Right cardiac atrium (tissue), 5 donors: ENCODE results near the gene MRPS2. TPM values are rescaled to one million over a fixed set of nuclear protein-coding genes. Genes with fewer than 3 reads are reported as not detected.

Experiments used
- polyA plus RNA-seq: library from polyadenylated mRNA; stranded (reverse); fragments of 200-250 nt; gene quantifications from one replicate; pipeline ENCODE4 v1.2.3, GENCODE V29; 2013
- total RNA-seq, 4 donors: library from RNA; stranded (reverse); fragmentation: NEBNext Ultra II Directional; extraction: Animal tissue kit (Norgen Biotek cat#: 25700); gene quantifications; one replicate each; pipeline ENCODE4 v1.2.1, GENCODE V29; 2021
- donor health status: healthy with polysubstance abuse.
- donor health status: DM: no; HTN: yes; CAD: no.
- donor health status: DM: no; HTN: no; CAD: no.
- donor health status: DM: no; HTN: yes; CAD: no; lungs with severe emphysema.
- donor health status: DM: yes; HTN: yes; CAD: no.

The MRPS2 gene
- total and polyA plus RNA-seq, 5 donors = 27.1 to 48.9 (median 38.1) TPM

Other genes starting within 250 kb of the MRPS2 start
- 10 to 100 TPM; 15.7 to 23.8 (median 20.0) TPM for gene PPP1R26, start 20.9 kb upstream of the MRPS2 start, total RNA-seq
- gene PPP1R26, start 20.9 kb upstream of the MRPS2 start, polyA plus RNA-seq = 14.5 TPM
- gene LCN1, start 20.8 kb downstream of the MRPS2 start, total RNA-seq = 1 to 10 TPM in 1 of 4 donors, under 1 TPM in 1, not detected in 2; 0.42 to 4.0 TPM
- not detected for gene LCN1, start 20.8 kb downstream of the MRPS2 start, polyA plus RNA-seq
- gene OBP2A, start 45.4 kb downstream of the MRPS2 start, total RNA-seq = not detected
- not detected for gene OBP2A, start 45.4 kb downstream of the MRPS2 start, polyA plus RNA-seq
- gene PAEP, start 61.1 kb downstream of the MRPS2 start, total RNA-seq = not detected
- gene PAEP, start 61.1 kb downstream of the MRPS2 start, polyA plus RNA-seq = not detected
- gene GLT6D1, start 138.9 kb downstream of the MRPS2 start, total RNA-seq = not detected
- not detected for gene GLT6D1, start 138.9 kb downstream of the MRPS2 start, polyA plus RNA-seq
- not detected for gene LCN9, start 162.6 kb downstream of the MRPS2 start, total RNA-seq
- not detected for gene LCN9, start 162.6 kb downstream of the MRPS2 start, polyA plus RNA-seq
- gene SOHLH1, start 198.8 kb downstream of the MRPS2 start, total RNA-seq = not detected
- not detected for gene SOHLH1, start 198.8 kb downstream of the MRPS2 start, polyA plus RNA-seq
- gene KCNT1, start 201.5 kb downstream of the MRPS2 start, total RNA-seq = 1 to 10 TPM in 1 of 4 donors, under 1 TPM in 2, not detected in 1; 0.17 to 1.1 (median 0.32) TPM
- gene KCNT1, start 201.5 kb downstream of the MRPS2 start, polyA plus RNA-seq = 0.20 TPM